Measurements from ENCODE around the gene MYH9. TPM values are rescaled to one million over a fixed set of nuclear protein-coding genes. Genes with fewer than 3 reads are reported as not detected.

MYH9 gene
- total and polyA plus RNA-seq, 11 donors: 109 to 482 (median 238) TPM

- H3K36me3 ChIP-seq: peaks cover 0 to 76% (median 40%) of the 10 kb centered on the region in 9 donors
- TF ChIP-seq CTCF (IDR thresholded peaks at IDR 0.05) (no peak), POLR2A (IDR thresholded peaks at IDR 0.05) (no peak)
- DNase-seq (peak in 3 of 5 donors; percentile 58 to 85 (median 83)), ATAC-seq (peak; percentile 10 to 34 (median 20))
- no peaks in the 10 kb centered on the region for H3K9me3 ChIP-seq
- H3K27ac ChIP-seq: peak overlapping the region; percentile 89 to 100 (median 94)
- 13 to 21% (median 19%) methylated on average over 21 to 23 of the region's 23 CpGs for WGBS, 4 donors
- peak overlapping the region in 4 of 12 donors; percentile 1 to 27 (median 8) for H3K4me3 ChIP-seq
- intact Hi-C loops (cut with DNase I): loop anchor here in 6 of 10 donors (1.0 to 5.0 kb wide), 9 partner anchors 39 to 139 kb away; partner anchors contain the start of gene MYH9 (in 3 of the 6)
- H3K27me3 ChIP-seq: no peaks in the 10 kb centered on the region
- H3K4me1 ChIP-seq: peaks cover 66 to 100% (median 100%) of the 10 kb centered on the region in 12 donors
Measured at GRCh38 chr22:36328635-36329253, 59.0 kb downstream of the MYH9 start.

GRCh38 chr22:36327922-36328551 is 59.7 kb downstream of the MYH9 start:
- H3K27ac ChIP-seq: peak overlapping the region; percentile 89 to 100 (median 94)
- H3K9me3 ChIP-seq: no peaks in the 10 kb centered on the region
- intact Hi-C loops (cut with DNase I): loop anchor here in 7 of 10 donors (1.0 to 5.0 kb wide), 9 partner anchors 39 to 139 kb away; partner anchors contain the start of gene MYH9 (in 4 of the 7)
- TF ChIP-seq CTCF (IDR thresholded peaks at IDR 0.05): no peak
- TF ChIP-seq POLR2A (IDR thresholded peaks at IDR 0.05): peak; percentile 8 to 43
- peaks cover 0 to 76% (median 39%) of the 10 kb centered on the region in 9 donors for H3K36me3 ChIP-seq
- H3K4me3 ChIP-seq: no peak overlapping the region
- DNase-seq (peak in 4 of 5 donors; percentile 63 to 86 (median 78)), ATAC-seq (peak; percentile 34 to 47 (median 41))
- WGBS, 4 donors: 28 to 41% (median 31%) methylated on average over 12 to 13 of the region's 13 CpGs
- H3K27me3 ChIP-seq: no peaks in the 10 kb centered on the region
- peaks cover 62 to 100% (median 100%) of the 10 kb centered on the region in 12 donors for H3K4me1 ChIP-seq

GRCh38 chr22:36326178-36327161 is 61.3 kb downstream of the MYH9 start:
- Histone ChIP-seq H3K27ac (peak overlapping the region; percentile 89 to 100 (median 94)), H3K4me3 (no peak overlapping the region), H3K9me3 (no peaks in the 10 kb centered on the region), H3K36me3 (peaks cover 0 to 81% (median 55%) of the 10 kb centered on the region in 9 donors), H3K4me1 (peaks cover 47 to 100% (median 91%) of the 10 kb centered on the region in 12 donors), H3K27me3 (no peaks in the 10 kb centered on the region)
- WGBS, 4 donors: 61 to 77% (median 67%) methylated on average over 17 to 20 of the region's 20 CpGs
- TF ChIP-seq CTCF (IDR thresholded peaks at IDR 0.05): no peak
- no peak for TF ChIP-seq POLR2A (IDR thresholded peaks at IDR 0.05)
- intact Hi-C loops (cut with DNase I): loop anchor here in 6 of 10 donors (2.0 to 5.0 kb wide), 6 partner anchors 41 to 141 kb away; partner anchors contain the start of gene MYH9 (in 3 of the 6)
- ATAC-seq (no peak), DNase-seq (no peak)

Measured in heart left ventricle (tissue), 16 donors.